EH (cell line): Measurements from ENCODE around the gene DNAH11.
"Not testable (repeated sequence)": the region's sequence is repeated elsewhere in the genome, so short reads cannot be mapped to it uniquely, and the experiment has no call there.

ENCODE experiments used
- DNase-seq: peaks from one replicate; pipeline ENCODE4 v3.0.0-alpha.2; 2015; ENCODE audit warnings: low read depth

Gene DNAH11

GRCh38 chr7:21717323-21717722, 174.5 kb downstream of the DNAH11 start:
- no peak for DNase-seq

- no peak for DNase-seq
Observed at GRCh38 chr7:21718391-21718790, 175.6 kb downstream of the DNAH11 start.

GRCh38 chr7:21719846-21720245, 177.0 kb downstream of the DNAH11 start:
- no peak for DNase-seq

DNA sequence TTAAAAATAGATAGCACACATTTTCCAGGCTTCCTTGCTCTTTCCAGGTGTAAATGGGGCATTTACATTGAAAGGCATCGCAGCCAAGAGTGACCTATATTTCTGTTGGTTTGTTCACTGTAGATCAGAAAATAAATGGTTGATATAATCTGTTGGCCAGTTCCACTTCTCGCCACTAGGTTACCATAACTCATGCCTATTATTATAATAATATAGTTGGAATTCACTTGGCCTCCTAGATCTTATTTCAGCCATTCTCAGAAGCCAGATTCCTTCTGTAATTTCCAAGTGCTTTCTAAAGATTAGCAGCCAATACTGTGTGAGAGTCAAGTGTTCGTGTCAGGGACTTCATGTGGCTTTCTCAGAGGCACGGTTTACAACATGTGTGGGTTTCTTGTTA, 179.5 kb downstream of the DNAH11 start:
- no peak for DNase-seq

DNA sequence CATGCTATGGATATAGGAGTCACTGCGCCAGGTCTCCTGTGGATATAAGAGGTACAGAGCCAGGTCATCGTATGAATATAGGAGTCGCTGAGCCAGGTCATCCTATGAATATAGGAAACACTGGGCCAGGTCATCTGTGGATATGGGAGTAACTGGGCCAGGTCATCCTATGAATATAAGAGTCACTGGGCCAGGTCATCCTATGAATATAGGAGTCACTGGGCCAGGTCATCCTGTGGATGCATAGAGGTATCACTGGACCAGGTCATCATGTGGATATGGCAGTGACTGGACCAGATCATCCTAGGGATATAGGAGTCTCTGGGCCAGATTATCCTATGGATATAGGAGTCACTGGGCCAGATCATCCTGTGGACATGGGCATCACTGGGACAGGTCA, 181.7 kb downstream of the DNAH11 start:
- DNase-seq: no peak

DNA sequence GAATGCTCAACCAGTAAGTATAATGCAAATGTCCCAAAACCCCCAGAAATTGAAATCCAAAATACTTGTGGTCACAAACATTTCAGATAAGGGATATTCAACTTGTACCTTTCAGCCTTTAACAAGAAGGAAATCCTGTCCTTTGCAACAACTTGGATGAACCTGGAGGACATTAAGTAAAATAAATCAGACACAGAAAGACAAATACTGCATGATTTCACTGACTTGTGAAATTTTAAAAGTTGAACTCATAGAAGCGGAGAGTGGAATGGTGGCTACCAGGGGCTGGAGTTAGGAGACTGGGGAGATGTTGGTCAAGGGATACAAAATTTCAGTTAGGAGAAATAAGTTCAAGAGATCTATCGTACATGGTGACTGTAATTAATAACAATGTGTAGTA, 187.6 kb downstream of the DNAH11 start:
- DNase-seq: no peak

DNA sequence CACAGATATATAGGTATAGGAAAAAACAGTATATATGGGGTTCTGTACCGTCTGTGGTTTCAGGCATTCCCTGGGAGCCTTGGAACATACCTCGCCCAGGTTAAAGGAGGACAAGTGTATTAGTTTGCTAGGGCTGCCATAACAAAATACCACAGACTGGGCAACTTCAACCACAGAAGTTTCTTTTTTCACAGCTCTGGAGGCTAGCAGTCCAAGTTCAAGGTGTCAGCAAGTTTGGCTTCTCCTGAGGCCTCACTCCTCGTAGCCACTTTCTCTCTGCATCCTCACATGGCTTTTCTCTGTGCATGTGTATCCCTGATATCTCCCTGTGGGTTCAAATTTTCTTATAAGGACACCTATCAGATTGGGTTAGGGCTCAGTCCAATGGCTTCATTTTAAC, 189.1 kb downstream of the DNAH11 start:
- DNase-seq: no peak

- DNase-seq: not testable (repeated sequence)
Observed at GRCh38 chr7:21732956-21733355, 190.1 kb downstream of the DNAH11 start.

DNA sequence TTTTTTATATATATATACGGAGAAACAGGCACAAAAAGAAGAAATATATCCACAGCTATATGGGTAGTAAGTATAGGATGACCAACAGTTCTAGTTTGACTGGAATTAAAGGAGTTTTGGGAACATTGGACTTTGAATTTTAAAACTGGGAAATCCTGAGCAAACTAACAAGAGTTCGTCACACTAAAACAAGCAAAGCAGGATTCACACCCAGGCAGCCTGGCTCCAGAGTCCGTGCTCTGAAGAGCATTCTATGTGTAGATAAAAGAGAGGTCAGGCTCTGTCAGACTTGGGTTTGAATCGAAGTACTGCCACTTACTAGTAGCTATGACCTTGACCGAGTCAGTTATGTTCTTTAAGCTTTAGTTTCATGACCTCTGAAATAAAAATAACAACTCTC, 191.0 kb downstream of the DNAH11 start:
- DNase-seq: no peak

- no peak for DNase-seq
Observed at GRCh38 chr7:21743493-21743892, 200.7 kb downstream of the DNAH11 start.

DNA sequence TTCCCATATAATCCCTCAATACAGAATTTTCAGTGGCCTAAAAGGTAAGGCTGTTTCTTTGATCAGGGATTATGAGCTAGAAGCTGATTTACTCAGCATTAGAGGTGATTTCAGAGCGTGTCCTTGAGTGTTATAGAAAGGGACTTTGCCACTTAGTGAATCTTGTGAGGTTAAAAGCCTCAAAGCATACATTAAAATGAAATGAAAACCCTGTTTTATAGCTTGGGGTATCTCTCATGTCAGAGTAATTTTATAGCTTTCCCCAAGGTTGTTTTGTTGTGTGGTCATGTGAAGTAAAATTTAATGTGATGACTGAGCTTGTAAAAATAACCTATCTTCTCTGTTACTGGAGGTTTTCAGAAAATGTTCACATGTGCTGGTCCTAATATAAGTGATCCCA, 204.1 kb downstream of the DNAH11 start:
- DNase-seq: peak; percentile 9

GRCh38 chr7:21747806-21748205, 205.0 kb downstream of the DNAH11 start:
- no peak for DNase-seq

DNA sequence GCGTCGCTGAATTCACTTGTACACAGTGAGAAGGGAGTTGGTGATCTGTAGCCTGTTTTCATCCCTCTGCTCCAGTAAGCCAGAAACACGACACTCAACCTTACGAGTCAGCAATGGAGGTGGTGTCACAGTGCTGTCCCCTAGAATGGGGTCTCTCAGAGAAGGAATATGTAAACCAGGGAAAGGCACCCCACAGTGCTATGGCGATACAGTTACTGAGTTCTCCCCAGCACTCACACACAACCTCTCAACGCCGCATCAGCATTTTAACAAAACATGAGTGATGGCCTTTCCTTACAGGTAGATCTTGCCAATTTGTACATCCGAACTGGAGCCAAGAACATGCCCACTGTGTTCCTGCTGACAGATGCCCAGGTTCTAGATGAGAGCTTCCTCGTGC, 206.5 kb downstream of the DNAH11 start:
- no peak for DNase-seq

DNA sequence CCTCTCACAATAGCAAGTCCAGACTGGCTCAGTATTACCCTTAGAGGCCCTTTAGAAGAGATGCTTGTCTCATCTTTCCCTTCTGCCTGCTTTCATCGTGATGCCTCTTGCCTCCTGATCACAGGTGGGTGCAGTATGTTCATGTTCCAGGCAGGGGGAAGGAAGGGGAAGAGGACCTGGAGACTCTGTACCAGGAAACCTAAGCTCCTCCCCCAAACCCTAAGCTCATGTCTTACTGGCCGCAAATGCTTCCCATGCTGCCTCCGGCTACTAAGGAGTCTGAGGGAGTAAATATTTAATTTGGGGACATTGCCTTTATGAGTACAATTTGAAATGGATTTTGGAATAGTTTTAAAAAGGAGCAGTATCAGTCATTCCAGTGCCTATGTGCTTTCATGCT, 210.2 kb downstream of the DNAH11 start:
- no peak for DNase-seq

DNA sequence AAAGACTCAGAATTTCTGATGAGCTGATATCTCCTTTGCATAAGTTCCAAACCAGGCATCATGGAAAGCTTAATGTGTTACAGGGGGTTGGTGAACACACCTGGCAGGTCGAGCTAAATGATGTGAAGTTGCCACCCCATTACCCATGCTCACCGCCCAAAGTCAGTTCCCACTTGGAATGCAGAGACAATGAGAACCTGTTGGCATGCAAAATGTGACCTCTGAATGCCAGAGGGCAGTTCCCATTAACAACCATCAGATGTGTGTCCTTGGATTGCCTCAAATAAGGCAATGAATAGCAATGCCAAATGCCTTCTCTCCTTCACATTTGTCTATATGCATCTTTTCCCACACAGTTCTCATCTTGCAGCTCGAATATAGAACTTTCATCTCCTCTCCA, 212.1 kb downstream of the DNAH11 start:
- DNase-seq: no peak

DNA sequence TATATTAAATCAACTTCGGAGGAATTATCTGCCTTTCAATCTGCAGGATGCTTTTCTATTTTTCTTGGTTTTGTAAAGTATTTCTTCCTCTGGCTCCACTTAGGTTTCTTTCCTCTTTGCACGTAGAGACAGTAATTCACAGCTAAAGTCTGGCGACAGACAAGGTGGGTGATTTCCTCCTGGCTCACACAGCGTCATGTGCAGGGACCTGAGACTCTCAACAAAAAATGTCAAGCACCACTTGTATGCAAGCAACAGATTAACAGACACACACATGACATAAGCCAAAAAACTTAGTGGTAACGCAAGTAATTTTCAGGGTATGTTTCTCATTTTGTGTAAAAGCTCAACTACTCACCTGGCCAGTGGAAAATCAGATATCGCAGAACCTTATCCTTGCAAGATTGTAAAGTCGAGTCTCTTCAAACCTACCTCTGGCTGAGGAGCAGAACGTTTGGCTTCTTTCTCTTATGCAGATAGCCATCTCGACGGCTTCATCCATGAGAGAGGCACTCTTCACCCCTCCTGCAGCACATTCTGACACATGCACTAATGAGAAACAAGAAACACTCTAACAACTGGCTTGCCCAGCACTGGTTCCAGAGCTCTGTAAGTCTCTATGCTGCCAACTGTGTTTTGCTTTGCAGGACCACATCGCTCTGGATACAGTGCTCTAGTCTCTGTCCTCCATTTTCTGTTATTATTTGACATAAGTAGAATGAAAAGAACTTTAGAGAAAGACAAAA, 214.9 kb downstream of the DNAH11 start:
- no peak for DNase-seq

GRCh38 chr7:21758286-21758685, 215.4 kb downstream of the DNAH11 start:
- DNase-seq: no peak

GRCh38 chr7:21762469-21762868, 219.6 kb downstream of the DNAH11 start:
- no peak for DNase-seq

- DNase-seq: no peak
Observed at GRCh38 chr7:21763818-21764217, 221.0 kb downstream of the DNAH11 start.

GRCh38 chr7:21766218-21766617, 223.4 kb downstream of the DNAH11 start:
- DNase-seq: no peak

- DNase-seq: peak; percentile 71
Observed at GRCh38 chr7:21767300-21767900, 224.6 kb downstream of the DNAH11 start.

DNA sequence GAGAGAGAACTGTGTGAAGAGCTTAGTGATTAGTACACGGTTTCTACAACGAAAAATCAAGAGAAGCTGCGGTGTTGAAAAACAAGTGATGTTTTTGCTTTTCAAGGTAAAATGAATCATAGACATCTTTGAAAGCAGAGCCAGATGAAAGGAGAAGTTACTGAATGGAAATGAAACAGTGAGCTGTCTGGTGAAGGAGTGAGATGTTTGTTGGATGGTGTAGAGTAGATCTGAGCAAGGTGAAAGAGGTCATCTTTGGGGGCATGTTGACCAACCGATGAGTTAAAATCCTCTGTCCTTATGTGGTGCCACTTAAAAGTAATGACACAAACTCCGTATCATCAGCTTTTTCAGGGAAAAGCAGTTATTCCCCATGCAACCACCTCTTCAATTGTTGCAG, 225.4 kb downstream of the DNAH11 start:
- DNase-seq: no peak

DNA sequence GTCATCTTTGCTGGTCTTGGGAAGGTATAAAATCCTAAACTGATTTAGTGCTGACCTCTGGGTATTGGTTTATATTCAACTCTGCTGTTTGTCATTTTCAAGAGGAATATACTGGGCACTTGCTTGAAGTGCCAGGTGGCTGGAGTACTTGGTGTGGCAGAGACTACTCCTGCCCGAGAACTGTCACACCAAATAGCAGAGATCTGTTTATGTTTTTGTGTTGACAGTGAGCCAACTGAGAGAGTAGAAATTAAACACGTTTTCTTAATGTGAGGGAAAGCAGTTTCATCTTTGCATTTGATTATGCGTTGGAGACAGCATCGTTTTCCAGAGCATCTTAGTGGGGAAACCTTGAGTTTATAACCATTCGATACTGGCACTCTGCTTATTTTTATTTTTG, 228.4 kb downstream of the DNAH11 start:
- no peak for DNase-seq
